H1 (cell line): ENCODE measurements around the gene TPH2. TPM values are rescaled to one million over a fixed set of nuclear protein-coding genes. Genes with fewer than 3 reads are reported as not detected.

Source experiments
- CTCF ChIA-PET: fragments of 300-600 bp; sonication (Branson Sonifier 250); formaldehyde crosslinking; loops from one replicate; lab custom pipeline; 2021; ENCODE audit not compliant: partially characterized antibody; lab: Charles Lee
- POLR2A ChIA-PET: fragments of 300-600 bp; sonication (Branson Sonifier 250); formaldehyde crosslinking; loops from one replicate; lab custom pipeline; 2021; ENCODE audit warnings: inconsistent platforms; ENCODE audit not compliant: partially characterized antibody; lab: Charles Lee
- DNase-seq, 2 experiments: peaks; one replicate each; pipeline versions ENCODE4 v3.0.0 to v3.0.0-alpha.2; 2010 to 2022; ENCODE audit warnings: low spot score in 2 of 2, low read depth in 1 of 2, mixed read lengths in 1 of 2
- FAIRE-seq: peaks from 2 replicates; lab custom pipeline; 2011; peaks lifted over from hg19 to GRCh38; lab: Jason Lieb, UNC
- H2AFZ ChIP-seq: 2 replicates; pipeline ENCODE4 v1.8.1; 2012; ENCODE audit warnings: low read length, inconsistent platforms
- H2AK5ac ChIP-seq: 2 replicates; pipeline ENCODE4 v1.6.1; 2013; ENCODE audit warnings: low read depth, low read length
- H2BK120ac ChIP-seq: replicated peaks from 2 replicates; pipeline ENCODE3; 2013; ENCODE audit warnings: low read depth, low read length, inconsistent platforms
- H2BK12ac ChIP-seq: 2 replicates; pipeline ENCODE4 v1.6.1; 2013; ENCODE audit warnings: low read depth, low read length
- H2BK15ac ChIP-seq: 2 replicates; pipeline ENCODE4 v1.6.1; 2013; ENCODE audit warnings: low read length
- H2BK20ac ChIP-seq: 2 replicates; pipeline ENCODE4 v1.6.1; 2013; ENCODE audit warnings: low read length
- H2BK5ac ChIP-seq: 2 replicates; pipeline ENCODE4 v1.6.1; 2013; ENCODE audit warnings: low read depth, low read length
- H3K14ac ChIP-seq: 2 replicates; pipeline ENCODE4 v1.6.1; 2013; ENCODE audit warnings: inconsistent platforms; ENCODE audit not compliant: insufficient read length
- H3K18ac ChIP-seq: 2 replicates; pipeline ENCODE4 v1.6.1; 2013; ENCODE audit warnings: low read length; ENCODE audit errors: extremely low read depth
- H3K23ac ChIP-seq: 2 replicates; pipeline ENCODE4 v1.6.1; 2013; ENCODE audit warnings: inconsistent platforms; ENCODE audit not compliant: insufficient read length
- H3K23me2 ChIP-seq: 2 replicates; pipeline ENCODE4 v1.6.1; 2013; ENCODE audit warnings: low read depth, low read length
- H3K27ac ChIP-seq: 2 replicates; pipeline ENCODE4 v1.6.1; 2011; ENCODE audit warnings: low read depth, low read length, inconsistent platforms
- H3K27me3 ChIP-seq, 4 experiments: replicated peaks in 1 of 4; 1 replicate in 1 of 4; 2 replicates in 3 of 4; pipeline versions ENCODE4 v1.6.1 to v1.8.1; 2011 to 2013; ENCODE audit warnings: low read length in 3 of 4, mild to moderate bottlenecking in 3 of 4, inconsistent platforms in 2 of 4, mixed read lengths in 2 of 4, moderate library complexity in 1 of 4; ENCODE audit not compliant: control insufficient read depth in 3 of 4, insufficient read depth in 3 of 4; ENCODE audit errors: extremely low read depth in 1 of 4
- H3K36me3 ChIP-seq, 4 experiments: 2 replicates each; pipeline versions ENCODE4 v1.6.1 to v1.8.1; 2011 to 2013; ENCODE audit warnings: mild to moderate bottlenecking in 4 of 4, low read length in 3 of 4, moderate library complexity in 2 of 4, control low read depth in 1 of 4, inconsistent platforms in 1 of 4; ENCODE audit not compliant: insufficient read depth in 4 of 4, control insufficient read depth in 2 of 4
- H3K4ac ChIP-seq: replicated peaks from 2 replicates; pipeline ENCODE3; 2013; ENCODE audit warnings: low read length, low read depth, mixed read lengths, inconsistent platforms; ENCODE audit not compliant: insufficient read length
- H3K4me1 ChIP-seq, 4 experiments: replicated peaks in 1 of 4; 1 replicate in 1 of 4; 2 replicates in 3 of 4; pipeline versions ENCODE4 v1.6.1 to v1.8.1; 2011 to 2013; ENCODE audit warnings: low read length in 3 of 4, inconsistent platforms in 2 of 4, mixed read lengths in 1 of 4; ENCODE audit not compliant: insufficient read depth in 4 of 4, control insufficient read depth in 3 of 4
- H3K4me2 ChIP-seq, 2 experiments: 2 replicates each; pipeline versions ENCODE4 v1.6.1 to v1.8.1; 2011 to 2013; ENCODE audit warnings: low read depth in 2 of 2, low read length in 2 of 2, control low read depth in 1 of 2, inconsistent platforms in 1 of 2, mild to moderate bottlenecking in 1 of 2; ENCODE audit not compliant: insufficient read depth in 1 of 2
- H3K4me3 ChIP-seq, 4 experiments: fragments of 200-600, 300-600 bp in 1 of 4; sonication (generic), shearing (Covaris generic), sonication (Bioruptor Twin) in 1 of 4; 2 replicates each; pipeline versions ENCODE4 v1.5.1 to v1.8.1; 2011 to 2016; ENCODE audit warnings: low read length in 4 of 4, low read depth in 3 of 4, control low read depth in 2 of 4, inconsistent platforms in 2 of 4, mild to moderate bottlenecking in 2 of 4, mixed read lengths in 1 of 4, moderate library complexity in 1 of 4; ENCODE audit not compliant: insufficient read depth in 2 of 4; ENCODE audit errors: extremely low read depth in 1 of 4
- H3K56ac ChIP-seq: replicated peaks from 2 replicates; pipeline ENCODE3; 2013; ENCODE audit warnings: low read depth, mild to moderate bottlenecking, mixed read lengths, low read length, inconsistent platforms; ENCODE audit not compliant: insufficient read length
- H3K79me1 ChIP-seq: 2 replicates; pipeline ENCODE4 v1.6.1; 2013; ENCODE audit warnings: low read depth, low read length, control low read depth
- H3K79me2 ChIP-seq, 2 experiments: 2 replicates each; pipeline versions ENCODE4 v1.6.1 to v1.8.1; 2012 to 2013; ENCODE audit warnings: low read length in 2 of 2, mild to moderate bottlenecking in 2 of 2, inconsistent platforms in 1 of 2; ENCODE audit not compliant: insufficient read depth in 2 of 2, control insufficient read depth in 1 of 2
- H3K9ac ChIP-seq, 4 experiments: replicated peaks in 1 of 4; 1 replicate in 1 of 4; 2 replicates in 3 of 4; pipeline versions ENCODE4 v1.6.1 to v1.8.1; 2011 to 2013; ENCODE audit warnings: low read depth in 3 of 4, low read length in 3 of 4, control low read depth in 2 of 4, mild to moderate bottlenecking in 2 of 4, moderate library complexity in 2 of 4, inconsistent platforms in 1 of 4; ENCODE audit errors: extremely low read depth in 1 of 4
- H3K9me3 ChIP-seq, 2 experiments: 2 replicates each; pipeline versions ENCODE4 v1.6.1 to v1.8.1; 2012 to 2013; ENCODE audit warnings: mild to moderate bottlenecking in 2 of 2, moderate library complexity in 2 of 2, control low read depth in 1 of 2, inconsistent platforms in 1 of 2, low read depth in 1 of 2, low read length in 1 of 2, mixed read lengths in 1 of 2; ENCODE audit not compliant: insufficient read depth in 2 of 2
- H4K20me1 ChIP-seq, 2 experiments: replicated peaks in 1 of 2; 2 replicates each; pipeline versions ENCODE3 to v1.8.1; 2011 to 2013; ENCODE audit warnings: inconsistent platforms in 2 of 2, low read length in 2 of 2, mild to moderate bottlenecking in 1 of 2; ENCODE audit not compliant: insufficient read depth in 2 of 2, control insufficient read depth in 1 of 2
- H4K5ac ChIP-seq: 2 replicates; pipeline ENCODE4 v1.6.1; 2013; ENCODE audit warnings: low read length, low read depth, mixed read lengths, inconsistent platforms; ENCODE audit not compliant: insufficient read length
- H4K8ac ChIP-seq: 2 replicates; pipeline ENCODE4 v1.8.0; 2013; ENCODE audit warnings: mild to moderate bottlenecking, moderate library complexity, low read length, inconsistent platforms; ENCODE audit not compliant: insufficient read depth; ENCODE audit errors: extremely low read depth
- H4K91ac ChIP-seq: replicated peaks from 2 replicates; pipeline ENCODE3; 2013; ENCODE audit warnings: low read length, mixed read lengths, inconsistent platforms; ENCODE audit not compliant: insufficient read length
- KDM1A ChIP-seq: fragments of 200-600, 300-600 bp; sonication (generic); IDR thresholded peaks from 2 replicates; pipeline ENCODE4 v1.7.1; 2016; ENCODE audit warnings: mild to moderate bottlenecking, low read length, borderline replicate concordance
- YY1 ChIP-seq: IDR thresholded peaks from 2 replicates; pipeline ENCODE4 v1.6.1; 2011; ENCODE audit warnings: low read depth, mild to moderate bottlenecking, low read length
- WGBS, 2 experiments: shearing (Covaris generic) in 1 of 2; methylation state at CpG; one replicate each; pipeline versions ENCODE4 v1.1.6 to v1.1.7; 2013 to 2015; ENCODE audit warnings: low lambda C conversion rate in 2 of 2, mixed read lengths in 2 of 2, inconsistent platforms in 1 of 2, low coverage in 1 of 2, missing lambda C conversion rate in 1 of 2; ENCODE audit not compliant: insufficient replicate concordance in 2 of 2, insufficient coverage in 1 of 2, insufficient read length in 1 of 2; ENCODE audit errors: extremely low coverage in 1 of 2, missing lambda C conversion rate in 1 of 2; 5-methylcytosine and 5-hydroxymethylcytosine counted together
- polyA plus RNA-seq, 7 experiments: library from polyadenylated mRNA; depleted of rRNA in 3 of 7; stranded (reverse) in 5 of 7; unstranded in 2 of 7; fragments of >200 nt in 5 of 7; fragments of 200-250 nt in 2 of 7; gene quantifications; 1 replicate in 5 of 7; 2 replicates in 1 of 7; 4 replicates in 1 of 7; pipeline versions ENCODE4 v1.2.1 to v1.2.3, GENCODE V29; 2011 to 2013; ENCODE audit warnings: missing spikeins in 2 of 7, mixed read lengths in 2 of 7
- total RNA-seq: library from RNA; stranded (reverse); fragmentation: NEBNext Ultra II Directional; extraction: Animal tissue kit (Norgen Biotek cat#: 25700); gene quantifications from 2 replicates; pipeline ENCODE4 v1.2.1, GENCODE V29; 2021

TPH2 gene
- total and polyA plus RNA-seq, 2 of the 8 experiments (the other 6 are each of a cell fraction or from before 2014, with no cell fraction given) = 0.57 to 1.1 TPM

GRCh38 chr12:72076558-72076915 is 137.9 kb downstream of the TPH2 start:
- CTCF ChIA-PET = interaction anchor here (1.0 to 1.2 kb wide), 3 partner anchors 13 to 270 kb away, joined by 3 to 4 read pairs (median 3); no protein-coding TSS in a partner anchor
- Histone ChIP-seq H2BK20ac (no peak overlapping the region), H2BK5ac (no peak overlapping the region), H3K79me2 (no peaks in the 10 kb centered on the region), H4K20me1 (no peaks in the 10 kb centered on the region), H4K5ac (no peak overlapping the region), H2AK5ac (no peak overlapping the region), H2BK12ac (no peak overlapping the region), H3K23ac (no peak overlapping the region), H3K9me3 (peaks cover 0 to under 1% of the 10 kb centered on the region in 2 experiments; a peak in 1 of 4 replicates), H3K9ac (no peak overlapping the region), H3K23me2 (no peaks in the 10 kb centered on the region), H3K14ac (no peak overlapping the region), H4K8ac (no peak overlapping the region), H3K27me3 (no peaks in the 10 kb centered on the region), H3K36me3 (no peaks in the 10 kb centered on the region), H2BK120ac (no peak overlapping the region), H2BK15ac (no peak overlapping the region), H4K91ac (no peak overlapping the region), H3K4ac (no peak overlapping the region), H3K18ac (no peak overlapping the region), H3K4me2 (no peak overlapping the region), H3K56ac (no peak overlapping the region), H3K4me1 (no peaks in the 10 kb centered on the region), H3K27ac (no peak overlapping the region), H2AFZ (no peak overlapping the region), H3K79me1 (no peaks in the 10 kb centered on the region), H3K4me3 (no peak overlapping the region)
- WGBS, 2 experiments = 84% methylated on average over 3 of the region's 3 CpGs; no CpG with 5 or more reads in 1 of the 2 experiments
- POLR2A ChIA-PET = no interaction called here
- FAIRE-seq = no peak
- TF ChIP-seq YY1 (no peak), KDM1A (0 out of 2 replicates have a peak, but pooled peaks have one; percentile 9)
- DNase-seq = no peak
